Mucosa of descending colon (tissue), 3 donors: ENCODE measurements around the gene CD1E. TPM values are rescaled to one million over a fixed set of nuclear protein-coding genes. Genes with fewer than 3 reads are reported as not detected.
"Not testable (repeated sequence)": the region's sequence is repeated elsewhere in the genome, so short reads cannot be mapped to it uniquely, and the experiment has no call there.

Experiments used
- ATAC-seq: fragments of 200-7000 bp; cut with Tn5 transposase; one replicate; pipeline ENCODE4 v1.9.1; 2020; ENCODE audit warnings: mild to moderate bottlenecking, moderate library complexity
- DNase-seq, 3 donors: peaks; one replicate each; pipeline ENCODE4 v3.0.0-alpha.2; 2020
- H3K36me3 ChIP-seq: fragments of 200-600 bp; one replicate; pipeline ENCODE4 v1.8.0; 2021; ENCODE audit warnings: low read depth, mild to moderate bottlenecking
- H3K4me1 ChIP-seq: fragments of 200-600 bp; one replicate; pipeline ENCODE4 v1.8.0; 2021; ENCODE audit warnings: low read depth, mild to moderate bottlenecking
- H3K4me3 ChIP-seq: fragments of 200-600 bp; one replicate; pipeline ENCODE4 v1.8.0; 2021; ENCODE audit warnings: mild to moderate bottlenecking
- H3K9me3 ChIP-seq: fragments of 200-600 bp; one replicate; pipeline ENCODE4 v1.8.0; 2021; ENCODE audit warnings: mild to moderate bottlenecking
- CTCF ChIP-seq: fragments of 200-600 bp; IDR thresholded peaks from one replicate; pipeline ENCODE4 v1.8.0; 2022; ENCODE audit warnings: antibody characterized with exemption, mild to moderate bottlenecking
- intact Hi-C, 2 donors: fragments of 100-400 bp; cut with DNase I in 1 of 2; cut with micrococcal nuclease in 1 of 2; formaldehyde crosslinking; loops; one replicate each; pipeline versions ENCODE4 v1.11.0 to v1.11.1; 2022; cut with DNase I, micrococcal nuclease
- total RNA-seq, 3 donors: library from RNA; stranded (reverse); fragmentation: NEBNext Ultra II Directional in 2 of 3; extraction: Animal tissue kit (Norgen Biotek cat#: 25700) in 2 of 3; gene quantifications; one replicate each; pipeline versions ENCODE4 v1.2.1 to v1.2.4, GENCODE V29; 2021 to 2023
- donor health status: DM: no; HTN: no; CAD: no; lungs with moderate emphysema.
- donor health status: DM: no; HTN: no; CAD: no.
- donor health status: DM: no; HTN: yes; CAD: no.

CD1E gene
- total RNA-seq, 3 donors from 2014 or later, result not detected

GRCh38 chr1:158366783-158367182 is 13.1 kb downstream of the CD1E start:
- H3K4me3 ChIP-seq, result no peak overlapping the region
- ATAC-seq, result no peak
- TF ChIP-seq CTCF, result no peak
- H3K36me3 ChIP-seq, result no peaks in the 10 kb centered on the region
- DNase-seq, result no peak
- peaks cover 6% of the 10 kb centered on the region for H3K9me3 ChIP-seq
- intact Hi-C loops, result no loop called here
- no peaks in the 10 kb centered on the region for H3K4me1 ChIP-seq

DNA sequence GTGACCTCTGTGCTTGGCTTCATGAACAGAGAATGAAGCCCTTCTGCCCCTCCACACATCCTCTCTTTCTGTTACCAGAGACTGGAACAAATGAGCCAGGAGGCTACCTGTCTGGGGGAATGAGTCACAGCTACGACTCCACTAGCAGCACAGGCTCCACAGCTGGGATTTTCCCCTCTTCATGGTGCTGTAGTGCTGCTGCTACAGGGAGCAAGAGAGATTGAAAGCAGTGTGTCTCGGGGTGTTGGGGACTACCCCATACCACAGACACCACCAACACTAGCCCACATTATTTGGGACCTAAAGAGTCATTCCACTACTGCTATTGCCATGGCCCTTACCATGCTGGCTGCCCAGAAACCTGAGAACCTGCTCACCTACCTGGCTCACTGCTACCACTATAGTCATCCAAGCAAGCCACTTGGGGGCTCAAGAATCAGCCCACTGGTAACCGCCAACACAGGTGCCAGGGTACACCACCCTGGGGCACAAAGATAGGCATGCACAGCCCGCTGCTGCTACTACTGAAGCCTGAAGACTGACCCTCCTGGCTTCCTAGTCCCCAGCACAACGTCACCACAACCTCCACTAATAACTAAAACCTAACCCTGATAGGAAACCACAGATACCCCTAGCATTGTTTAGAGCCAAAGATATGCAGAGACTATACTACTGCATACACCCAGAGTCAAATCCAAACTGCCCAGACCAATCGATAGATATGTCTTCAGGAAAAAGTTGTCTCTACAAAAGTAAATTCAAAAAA is 17.7 kb downstream of the CD1E start:
- Histone ChIP-seq H3K36me3 (no peaks in the 10 kb centered on the region), H3K9me3 (peaks cover 16% of the 10 kb centered on the region), H3K4me1 (no peaks in the 10 kb centered on the region), H3K4me3 (no peak overlapping the region)
- DNase-seq (no peak), ATAC-seq (no peak)
- intact Hi-C loops, result no loop called here
- TF ChIP-seq CTCF, result no peak

- H3K9me3 ChIP-seq, result peaks cover 16% of the 10 kb centered on the region
- DNase-seq, result peak in 1 of 3 donors; percentile 37
- ATAC-seq, intact Hi-C loops, H3K4me1 ChIP-seq, H3K36me3 ChIP-seq, H3K4me3 ChIP-seq: not testable (repeated sequence)
These were observed 20.4 kb downstream of the CD1E start for GRCh38 chr1:158374101-158374500.

DNA sequence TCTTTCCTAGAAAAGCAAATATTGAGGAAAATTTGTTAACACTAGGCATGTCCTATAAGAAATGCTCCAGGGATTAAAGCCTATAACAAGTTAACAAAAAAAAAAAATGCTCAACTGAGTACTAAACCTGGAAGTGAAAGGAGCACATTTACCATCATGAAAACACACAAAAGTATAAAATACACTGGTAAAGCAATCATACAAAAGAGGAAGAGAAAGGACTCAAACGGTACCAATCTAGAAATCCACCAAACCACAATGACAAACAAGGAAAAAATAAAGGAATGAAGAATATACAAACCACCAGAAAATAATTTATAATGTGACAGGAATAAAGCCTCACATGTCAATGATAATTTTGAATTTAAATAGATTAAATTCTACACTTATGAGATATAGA is 21.2 kb downstream of the CD1E start:
- Histone ChIP-seq H3K4me3 (no peak overlapping the region), H3K36me3 (no peaks in the 10 kb centered on the region), H3K9me3 (peaks cover 16% of the 10 kb centered on the region), H3K4me1 (no peaks in the 10 kb centered on the region)
- DNase-seq (no peak), ATAC-seq (no peak)
- no peak for TF ChIP-seq CTCF
- intact Hi-C loops, result no loop called here

GRCh38 chr1:158390331-158390730 is 36.6 kb downstream of the CD1E start:
- DNase-seq, result no peak
- ATAC-seq, result no peak
- Histone ChIP-seq H3K9me3 (no peaks in the 10 kb centered on the region), H3K4me3 (no peak overlapping the region), H3K4me1 (no peaks in the 10 kb centered on the region), H3K36me3 (no peaks in the 10 kb centered on the region)
- no peak for TF ChIP-seq CTCF
- intact Hi-C loops, result no loop called here

- H3K4me3 ChIP-seq, result no peak overlapping the region
- TF ChIP-seq CTCF, result no peak
- DNase-seq (no peak), ATAC-seq (no peak)
- no peaks in the 10 kb centered on the region for H3K4me1 ChIP-seq
- intact Hi-C loops, result no loop called here
- H3K36me3 ChIP-seq, result no peaks in the 10 kb centered on the region
- no peaks in the 10 kb centered on the region for H3K9me3 ChIP-seq
These were observed 37.4 kb downstream of the CD1E start for GRCh38 chr1:158391099-158391498.
